ENCODE data around the gene BCAS3.

The BCAS3 gene

GRCh38 chr17:61196799-61197198, 519.1 kb downstream of the BCAS3 start:
- DNase-seq (ENCODE audit: low read depth, low spot score) = no peak

GRCh38 chr17:61199431-61200338, 522.0 kb downstream of the BCAS3 start:
- DNase-seq (ENCODE audit: low read depth, low spot score) = no peak

- no peak for DNase-seq (ENCODE audit: low read depth, low spot score)
Observed at GRCh38 chr17:61200339-61200715, 522.7 kb downstream of the BCAS3 start.

GRCh38 chr17:61201211-61201610, 523.6 kb downstream of the BCAS3 start:
- DNase-seq (ENCODE audit: low read depth, low spot score) = no peak

GRCh38 chr17:61202564-61202963, 524.9 kb downstream of the BCAS3 start:
- no peak for DNase-seq (ENCODE audit: low read depth, low spot score)

- DNase-seq (ENCODE audit: low read depth, low spot score) = no peak
Observed at GRCh38 chr17:61203671-61204131, 526.0 kb downstream of the BCAS3 start.

- DNase-seq (ENCODE audit: low read depth, low spot score) = no peak
Observed at GRCh38 chr17:61204456-61204855, 526.8 kb downstream of the BCAS3 start.

GRCh38 chr17:61205401-61205800, 527.8 kb downstream of the BCAS3 start:
- DNase-seq (ENCODE audit: low read depth, low spot score) = no peak

GRCh38 chr17:61205931-61206330, 528.3 kb downstream of the BCAS3 start:
- DNase-seq (ENCODE audit: low read depth, low spot score) = no peak

- DNase-seq (ENCODE audit: low read depth, low spot score) = no peak
Observed at GRCh38 chr17:61206922-61207321, 529.3 kb downstream of the BCAS3 start.

- no peak for DNase-seq (ENCODE audit: low read depth, low spot score)
Observed at GRCh38 chr17:61208301-61209105, 530.9 kb downstream of the BCAS3 start.

GRCh38 chr17:61209106-61209439, 531.4 kb downstream of the BCAS3 start:
- DNase-seq (ENCODE audit: low read depth, low spot score) = no peak

- DNase-seq (ENCODE audit: low read depth, low spot score) = no peak
Observed at GRCh38 chr17:61209525-61209924, 531.9 kb downstream of the BCAS3 start.

GRCh38 chr17:61211236-61211635, 533.6 kb downstream of the BCAS3 start:
- no peak for DNase-seq (ENCODE audit: low read depth, low spot score)

GRCh38 chr17:61212655-61213054, 535.0 kb downstream of the BCAS3 start:
- DNase-seq (ENCODE audit: low read depth, low spot score) = no peak

- DNase-seq (ENCODE audit: low read depth, low spot score) = no peak
Observed at GRCh38 chr17:61214753-61215152, 537.1 kb downstream of the BCAS3 start.

GRCh38 chr17:61216066-61216465, 538.4 kb downstream of the BCAS3 start:
- no peak for DNase-seq (ENCODE audit: low read depth, low spot score)

GRCh38 chr17:61217878-61218437, 540.3 kb downstream of the BCAS3 start:
- no peak for DNase-seq (ENCODE audit: low read depth, low spot score)

- DNase-seq (ENCODE audit: low read depth, low spot score) = no peak
Observed at GRCh38 chr17:61218438-61218837, 540.8 kb downstream of the BCAS3 start.

- DNase-seq (ENCODE audit: low read depth, low spot score) = no peak
Observed at GRCh38 chr17:61219460-61219859, 541.8 kb downstream of the BCAS3 start.

- DNase-seq (ENCODE audit: low read depth, low spot score) = no peak
Observed at GRCh38 chr17:61221181-61221580, 543.5 kb downstream of the BCAS3 start.

Measured in brain pericyte (primary cell).